ENCODE data around the gene FRMD4A.
A peak's percentile ranks its signal among the peaks of the same experiment; 100 is the strongest.

FRMD4A gene

GRCh38 chr10:13892001-13892491, 438.7 kb downstream of the FRMD4A start:
- DNase-seq: no peak
- Histone ChIP-seq H3K27ac (peak overlapping the region; percentile 82), H3K36me3 (replicated peaks) (no peaks in the 10 kb centered on the region), H3K4me3 (ENCODE audit: low read depth, low read length) (peak overlapping the region; percentile 59), H3K27me3 (replicated peaks) (no peaks in the 10 kb centered on the region)
- no peak for TF ChIP-seq CTCF (IDR thresholded peaks at IDR 0.05; ENCODE audit: low read depth, low read length, missing control alignments)
- in situ Hi-C loops (cut with HindIII; ENCODE audit: low pct_ligation_motif_present, low sequenced_read_pairs): no loop called here

GRCh38 chr10:13891128-13892000, 439.4 kb downstream of the FRMD4A start:
- TF ChIP-seq CTCF (IDR thresholded peaks at IDR 0.05; ENCODE audit: low read depth, low read length, missing control alignments): no peak
- peak overlapping the region; percentile 82 for H3K27ac ChIP-seq
- DNase-seq: no peak
- no peaks in the 10 kb centered on the region for H3K36me3 ChIP-seq (replicated peaks)
- no peaks in the 10 kb centered on the region for H3K27me3 ChIP-seq (replicated peaks)
- in situ Hi-C loops (cut with HindIII; ENCODE audit: low pct_ligation_motif_present, low sequenced_read_pairs): no loop called here
- H3K4me3 ChIP-seq (ENCODE audit: low read depth, low read length): peak overlapping the region; percentile 77

GRCh38 chr10:13890233-13891127, 440.2 kb downstream of the FRMD4A start:
- peak overlapping the region; percentile 77 for H3K4me3 ChIP-seq (ENCODE audit: low read depth, low read length)
- DNase-seq: peak; percentile 67

GRCh38 chr10:13887761-13888160, 443.0 kb downstream of the FRMD4A start:
- Histone ChIP-seq H3K4me3 (ENCODE audit: low read depth, low read length) (no peak overlapping the region), H3K27me3 (replicated peaks) (no peaks in the 10 kb centered on the region), H3K36me3 (replicated peaks) (no peaks in the 10 kb centered on the region), H3K27ac (no peak overlapping the region)
- DNase-seq: no peak
- no peak for TF ChIP-seq CTCF (IDR thresholded peaks at IDR 0.05; ENCODE audit: low read depth, low read length, missing control alignments)
- in situ Hi-C loops (cut with HindIII; ENCODE audit: low pct_ligation_motif_present, low sequenced_read_pairs): no loop called here

More at GRCh38 chr10:13890233-13891127, 440.2 kb downstream of the FRMD4A start:
- H3K27me3 ChIP-seq (replicated peaks): no peaks in the 10 kb centered on the region
- peak overlapping the region; percentile 82 for H3K27ac ChIP-seq
- no peak for TF ChIP-seq CTCF (IDR thresholded peaks at IDR 0.05; ENCODE audit: low read depth, low read length, missing control alignments)
- no peaks in the 10 kb centered on the region for H3K36me3 ChIP-seq (replicated peaks)
- in situ Hi-C loops (cut with HindIII; ENCODE audit: low pct_ligation_motif_present, low sequenced_read_pairs): no loop called here

- in situ Hi-C loops (cut with HindIII; ENCODE audit: low pct_ligation_motif_present, low sequenced_read_pairs): no loop called here
- no peak for TF ChIP-seq CTCF (IDR thresholded peaks at IDR 0.05; ENCODE audit: low read depth, low read length, missing control alignments)
- Histone ChIP-seq H3K36me3 (replicated peaks) (no peaks in the 10 kb centered on the region), H3K27me3 (replicated peaks) (no peaks in the 10 kb centered on the region), H3K27ac (no peak overlapping the region), H3K4me3 (ENCODE audit: low read depth, low read length) (no peak overlapping the region)
- no peak for DNase-seq
Observed at GRCh38 chr10:13885238-13885990, 445.3 kb downstream of the FRMD4A start.

Data from brain microvascular endothelial cell (primary cell).